Keratinocyte (primary cell): Measurements from ENCODE around the gene OR10A2. TPM values are rescaled to one million over a fixed set of nuclear protein-coding genes. Genes with fewer than 3 reads are reported as not detected.

Experiments used
- DNase-seq: peaks from one replicate; pipeline ENCODE4 v3.0.0-alpha.2; 2011; ENCODE audit warnings: low read depth, missing footprints, low spot score
- FAIRE-seq: peaks from 2 replicates; lab custom pipeline; 2011; peaks lifted over from hg19 to GRCh38; lab: Jason Lieb, UNC
- H2AFZ ChIP-seq: 2 replicates; pipeline ENCODE4 v1.6.0; 2012; ENCODE audit warnings: low read length, control low read depth, inconsistent platforms; ENCODE audit not compliant: control insufficient read depth
- H3K27ac ChIP-seq: 2 replicates; pipeline ENCODE4 v1.5.1; 2011; ENCODE audit warnings: low read length; ENCODE audit not compliant: control insufficient read depth, insufficient read depth
- H3K27me3 ChIP-seq: 3 replicates; pipeline ENCODE4 v1.6.0; 2011; ENCODE audit warnings: low read length; ENCODE audit not compliant: control insufficient read depth, insufficient read depth; ENCODE audit errors: extremely low read depth
- H3K36me3 ChIP-seq, 2 experiments: 2 replicates in 1 of 2; 3 replicates in 1 of 2; pipeline ENCODE4 v1.5.1; 2011; ENCODE audit warnings: low read length in 2 of 2, mild to moderate bottlenecking in 1 of 2; ENCODE audit not compliant: control insufficient read depth in 2 of 2, insufficient read depth in 2 of 2; ENCODE audit errors: extremely low read depth in 1 of 2
- H3K4me1 ChIP-seq: 3 replicates; pipeline ENCODE4 v1.5.1; 2011; ENCODE audit warnings: low read length; ENCODE audit not compliant: control insufficient read depth, insufficient read depth; ENCODE audit errors: extremely low read depth
- H3K4me2 ChIP-seq: 3 replicates; pipeline ENCODE4 v1.6.0; 2011; ENCODE audit warnings: low read depth, low read length; ENCODE audit not compliant: control insufficient read depth, insufficient read depth; ENCODE audit errors: extremely low read depth
- H3K4me3 ChIP-seq, 3 experiments: fragments of 200-600 bp in 1 of 3; sonication (generic) in 1 of 3; 2 replicates in 2 of 3; 3 replicates in 1 of 3; pipeline ENCODE4 v1.5.1; 2011 to 2016; ENCODE audit warnings: low read length in 3 of 3, mild to moderate bottlenecking in 3 of 3, control low read depth in 2 of 3, inconsistent platforms in 1 of 3, low read depth in 1 of 3, mixed read lengths in 1 of 3, mixed run types in 1 of 3, moderate library complexity in 1 of 3; ENCODE audit not compliant: control insufficient read depth in 2 of 3, insufficient read depth in 2 of 3; ENCODE audit errors: extremely low read depth in 1 of 3
- H3K79me2 ChIP-seq: 2 replicates; pipeline ENCODE4 v1.6.0; 2012; ENCODE audit warnings: low read length; ENCODE audit not compliant: control insufficient read depth, insufficient read depth
- H3K9ac ChIP-seq: 3 replicates; pipeline ENCODE4 v1.6.0; 2011; ENCODE audit warnings: low read length; ENCODE audit not compliant: control insufficient read depth, insufficient read depth; ENCODE audit errors: extremely low read depth
- H3K9me1 ChIP-seq: 3 replicates; pipeline ENCODE4 v1.6.0; 2011; ENCODE audit warnings: low read length; ENCODE audit not compliant: control insufficient read depth, insufficient read depth; ENCODE audit errors: extremely low read depth
- H3K9me3 ChIP-seq: 2 replicates; pipeline ENCODE4 v1.5.1; 2012; ENCODE audit warnings: low read depth, low read length; ENCODE audit not compliant: control insufficient read depth
- H4K20me1 ChIP-seq: 3 replicates; pipeline ENCODE4 v1.6.0; 2011; ENCODE audit warnings: low read length; ENCODE audit not compliant: control insufficient read depth, insufficient read depth; ENCODE audit errors: extremely low read depth
- EZH2 ChIP-seq: IDR thresholded peaks from one replicate; pipeline ENCODE4 v1.6.1; 2012; ENCODE audit warnings: inconsistent platforms, mild to moderate bottlenecking, low read length, moderate library complexity
- dilution Hi-C: fragments of 300-500 bp; cut with MboI; formaldehyde crosslinking; loops from one replicate; pipeline ENCODE4 v1.7.0; 2020; ENCODE audit warnings: low sequenced_read_pairs; ENCODE audit not compliant: extremely low pct_ligation_motif_present
- polyA plus RNA-seq, 5 experiments: library from polyadenylated mRNA; depleted of rRNA in 3 of 5; stranded (reverse) in 3 of 5; stranded (forward) in 1 of 5; unstranded in 1 of 5; fragments of >200 nt; gene quantifications; 1 replicate in 1 of 5; 2 replicates in 3 of 5; 3 replicates in 1 of 5; pipeline versions ENCODE4 v1.2.1 to v1.2.3, GENCODE V29; 2011 to 2012; ENCODE audit warnings: missing spikeins in 2 of 5, low read depth in 1 of 5, low replicate concordance in 1 of 5
- TF ChIP-seq, protein P1 (sequence below), 3 experiments: IDR thresholded peaks in 1 of 3; conservative IDR thresholded peaks in 1 of 3; optimal IDR thresholded peaks in 1 of 3; 2 replicates in 2 of 3; 3 replicates in 1 of 3; pipeline versions ENCODE3 to v1.5.1; 2011; ENCODE audit warnings: low read length in 3 of 3, mild to moderate bottlenecking in 3 of 3, moderate library complexity in 2 of 3, control low read depth in 1 of 3, inconsistent platforms in 1 of 3; ENCODE audit not compliant: insufficient read depth in 2 of 3; ENCODE audit errors: extremely low read depth in 1 of 3

OR10A2 gene
- polyA plus RNA-seq, 1 donor (not counting 4 experiments of a cell fraction or from before 2014, with no cell fraction given), result not detected

- H4K20me1 ChIP-seq, result no peaks in the 10 kb centered on the region
- no peak overlapping the region for H3K4me2 ChIP-seq
- H3K9me1 ChIP-seq, result no peaks in the 10 kb centered on the region
- no peak for TF ChIP-seq EZH2
- TF ChIP-seq, protein P1, sequence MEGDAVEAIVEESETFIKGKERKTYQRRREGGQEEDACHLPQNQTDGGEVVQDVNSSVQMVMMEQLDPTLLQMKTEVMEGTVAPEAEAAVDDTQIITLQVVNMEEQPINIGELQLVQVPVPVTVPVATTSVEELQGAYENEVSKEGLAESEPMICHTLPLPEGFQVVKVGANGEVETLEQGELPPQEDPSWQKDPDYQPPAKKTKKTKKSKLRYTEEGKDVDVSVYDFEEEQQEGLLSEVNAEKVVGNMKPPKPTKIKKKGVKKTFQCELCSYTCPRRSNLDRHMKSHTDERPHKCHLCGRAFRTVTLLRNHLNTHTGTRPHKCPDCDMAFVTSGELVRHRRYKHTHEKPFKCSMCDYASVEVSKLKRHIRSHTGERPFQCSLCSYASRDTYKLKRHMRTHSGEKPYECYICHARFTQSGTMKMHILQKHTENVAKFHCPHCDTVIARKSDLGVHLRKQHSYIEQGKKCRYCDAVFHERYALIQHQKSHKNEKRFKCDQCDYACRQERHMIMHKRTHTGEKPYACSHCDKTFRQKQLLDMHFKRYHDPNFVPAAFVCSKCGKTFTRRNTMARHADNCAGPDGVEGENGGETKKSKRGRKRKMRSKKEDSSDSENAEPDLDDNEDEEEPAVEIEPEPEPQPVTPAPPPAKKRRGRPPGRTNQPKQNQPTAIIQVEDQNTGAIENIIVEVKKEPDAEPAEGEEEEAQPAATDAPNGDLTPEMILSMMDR (optimal IDR thresholded peaks at IDR 0.05 in 1 of 3, IDR thresholded peaks at IDR 0.05 in 1 of 3, conservative IDR thresholded peaks at IDR 0.05 in 1 of 3; ENCODE audit: extremely low read depth in 1 of 3, insufficient read depth in 2 of 3, low read length in 3 of 3), result no peak
- no peaks in the 10 kb centered on the region for H3K27me3 ChIP-seq
- H3K9ac ChIP-seq, result no peak overlapping the region
- dilution Hi-C loops, result no loop called here
- no peaks in the 10 kb centered on the region for H3K36me3 ChIP-seq
- DNase-seq (no peak), FAIRE-seq (no peak)
- H3K79me2 ChIP-seq, result no peaks in the 10 kb centered on the region
- no peaks in the 10 kb centered on the region for H3K4me1 ChIP-seq
- H3K9me3 ChIP-seq, result no peaks in the 10 kb centered on the region
- no peak overlapping the region for H3K4me3 ChIP-seq
- no peak overlapping the region for H2AFZ ChIP-seq
- H3K27ac ChIP-seq, result no peak overlapping the region
Observed at GRCh38 chr11:6911948-6912347, 49.1 kb downstream of the OR10A2 start.

DNA sequence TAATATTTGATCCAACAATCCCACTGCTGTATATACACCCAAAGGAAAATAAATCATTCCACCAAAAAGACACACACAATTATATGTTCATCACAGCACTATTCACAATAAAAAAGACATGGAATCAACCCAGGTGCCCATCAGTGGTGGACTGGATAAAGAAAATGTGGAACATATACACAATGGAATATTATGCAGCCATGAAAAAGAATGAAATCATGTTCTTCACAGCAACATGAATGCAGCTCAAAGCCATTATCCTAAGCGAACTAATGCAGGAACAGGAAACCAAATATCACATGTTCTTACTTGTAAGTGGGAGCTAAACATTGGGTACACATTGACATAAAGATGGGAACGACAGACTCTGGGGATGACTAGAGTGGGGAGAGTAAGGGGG, 56.8 kb downstream of the OR10A2 start:
- no peak for FAIRE-seq

More for the DNA sequence above, 56.8 kb downstream of the OR10A2 start:
- Histone ChIP-seq H3K79me2 (no peaks in the 10 kb centered on the region), H3K4me3 (no peak overlapping the region), H3K4me1 (no peaks in the 10 kb centered on the region), H3K9me1 (no peaks in the 10 kb centered on the region), H3K9me3 (no peaks in the 10 kb centered on the region), H3K27me3 (no peaks in the 10 kb centered on the region), H3K9ac (no peak overlapping the region), H2AFZ (no peak overlapping the region), H3K4me2 (no peak overlapping the region), H4K20me1 (no peaks in the 10 kb centered on the region), H3K27ac (no peak overlapping the region), H3K36me3 (no peaks in the 10 kb centered on the region)
- TF ChIP-seq, protein P1 (optimal IDR thresholded peaks at IDR 0.05 in 1 of 3, IDR thresholded peaks at IDR 0.05 in 1 of 3, conservative IDR thresholded peaks at IDR 0.05 in 1 of 3; ENCODE audit: extremely low read depth in 1 of 3, insufficient read depth in 2 of 3, low read length in 3 of 3), result no peak
- no peak for TF ChIP-seq EZH2
- dilution Hi-C loops, result no loop called here
- no peak for DNase-seq
